ENCODE data around the gene TARP.
"Not testable (repeated sequence)": the region's sequence is repeated elsewhere in the genome, so short reads cannot be mapped to it uniquely, and the experiment has no call there.

The TARP gene

GRCh38 chr7:38296059-38296857, 22.8 kb upstream of the TARP start:
- DNase-seq (ENCODE audit: low spot score): no peak

DNA sequence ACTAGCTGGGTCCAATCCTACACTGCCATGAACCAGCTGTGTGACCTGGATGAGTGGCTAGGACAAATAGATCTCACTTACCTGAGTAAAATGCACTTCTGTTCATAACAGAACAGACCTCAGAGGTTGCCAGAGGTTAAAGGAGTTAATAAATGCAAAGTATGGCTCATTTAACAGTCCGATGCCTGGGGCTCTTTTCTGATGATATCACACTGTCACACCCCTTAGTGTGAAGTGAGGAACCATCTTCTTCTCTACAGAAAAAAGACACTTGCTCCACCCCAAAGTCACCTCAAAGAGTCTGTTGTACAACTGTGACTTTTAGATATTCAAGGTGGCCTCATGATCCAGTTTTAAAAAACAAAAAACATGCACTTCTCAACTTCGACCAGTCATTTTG, 21.5 kb upstream of the TARP start:
- no peak for DNase-seq (ENCODE audit: low spot score)

DNA sequence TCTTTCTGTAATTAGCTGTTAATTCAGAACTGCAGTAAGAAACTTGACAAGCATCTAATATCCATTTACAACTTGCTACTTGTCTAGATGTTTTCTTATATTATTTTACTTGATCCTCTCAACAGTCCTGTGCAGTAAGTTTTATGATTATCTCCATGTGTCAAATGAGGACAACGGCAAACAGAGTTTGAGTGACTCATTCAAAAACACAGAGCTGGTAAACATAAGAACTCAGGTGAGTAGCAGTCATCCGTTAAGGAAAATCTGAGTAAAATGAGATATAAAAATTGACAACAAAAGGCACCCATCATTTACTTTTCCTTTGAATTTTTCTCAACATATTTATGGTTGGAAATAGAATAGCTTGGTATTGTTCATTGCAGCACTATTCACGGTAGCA, 19.0 kb upstream of the TARP start:
- DNase-seq (ENCODE audit: low spot score): no peak

GRCh38 chr7:38291650-38292049, 18.2 kb upstream of the TARP start:
- DNase-seq (ENCODE audit: low spot score): no peak

DNA sequence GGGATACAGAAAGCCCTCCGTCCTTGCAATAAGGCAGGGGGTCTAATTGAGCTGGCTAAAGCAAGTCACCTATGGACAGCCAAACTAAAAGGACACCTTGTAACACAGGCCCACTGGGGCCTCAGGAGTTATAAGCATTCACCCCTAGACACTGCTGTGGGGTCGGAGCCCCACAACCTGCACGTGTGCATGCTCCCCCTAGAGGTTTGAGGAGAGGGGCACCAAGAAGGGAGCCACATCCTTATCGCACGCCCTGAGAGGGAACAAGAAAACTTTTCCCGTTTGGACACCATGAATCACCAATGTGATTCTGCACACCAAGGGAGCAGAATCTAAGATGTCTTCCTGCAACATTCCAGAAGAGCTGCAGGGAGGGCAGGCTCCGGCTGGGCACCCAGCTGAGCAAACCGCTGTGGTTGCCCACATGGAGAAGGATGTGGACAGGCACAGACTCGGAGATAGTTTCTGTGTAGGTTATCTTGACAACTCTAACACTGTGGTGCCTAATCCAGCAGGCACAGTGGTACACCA, 17.7 kb upstream of the TARP start:
- no peak for DNase-seq (ENCODE audit: low spot score)

- DNase-seq (ENCODE audit: low spot score): no peak
These were observed 11.1 kb upstream of the TARP start for GRCh38 chr7:38284553-38284952.

GRCh38 chr7:38283809-38284208, 10.4 kb upstream of the TARP start:
- no peak for DNase-seq (ENCODE audit: low spot score)

- DNase-seq (ENCODE audit: low spot score): no peak
These were observed 9.7 kb upstream of the TARP start for GRCh38 chr7:38283107-38283506.

- DNase-seq (ENCODE audit: low spot score): no peak
These were observed 8.6 kb upstream of the TARP start for GRCh38 chr7:38282081-38282480.

DNA sequence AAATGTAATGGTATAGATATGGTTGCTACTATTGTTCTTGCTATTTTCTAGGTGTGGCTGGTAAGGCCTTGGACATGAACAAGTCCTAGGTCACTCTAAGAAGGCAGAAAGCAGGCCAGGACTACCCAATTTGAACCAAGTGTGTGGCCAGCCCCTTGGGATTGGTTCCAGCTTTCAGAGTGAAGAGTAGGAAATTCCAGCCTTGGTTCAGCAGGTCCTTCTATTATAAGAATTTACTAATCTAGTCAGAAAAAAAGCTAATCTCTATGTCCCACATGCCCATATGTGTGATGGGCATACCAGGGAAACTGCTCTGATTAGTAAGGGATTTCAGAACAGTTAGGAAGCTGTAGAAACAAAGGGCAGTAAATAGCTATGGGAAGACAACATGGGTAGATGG, 7.8 kb upstream of the TARP start:
- DNase-seq (ENCODE audit: low spot score): no peak

GRCh38 chr7:38280707-38281106, 7.3 kb upstream of the TARP start:
- DNase-seq (ENCODE audit: low spot score): no peak

DNA sequence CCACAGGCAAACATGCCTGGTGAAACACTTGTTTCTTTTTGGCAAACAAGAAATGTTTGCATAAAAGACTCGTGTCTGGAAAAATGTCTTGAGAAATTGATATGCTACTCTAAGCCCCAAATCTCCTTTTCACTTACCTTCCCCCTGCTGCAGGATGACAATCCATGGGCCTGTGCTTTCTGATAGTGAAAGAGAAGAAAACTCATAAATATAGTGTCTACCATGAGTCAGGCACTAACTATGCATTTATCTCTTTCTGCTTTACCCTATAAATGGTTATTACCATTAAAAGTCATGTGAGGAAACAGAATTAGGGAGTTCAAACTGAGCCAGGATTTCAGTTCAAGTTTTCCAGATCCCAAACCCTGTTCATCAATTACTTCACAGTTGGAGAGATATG, 6.6 kb upstream of the TARP start:
- DNase-seq (ENCODE audit: low spot score): no peak

GRCh38 chr7:38276096-38276877, 2.9 kb upstream of the TARP start:
- no peak for DNase-seq (ENCODE audit: low spot score)

DNA sequence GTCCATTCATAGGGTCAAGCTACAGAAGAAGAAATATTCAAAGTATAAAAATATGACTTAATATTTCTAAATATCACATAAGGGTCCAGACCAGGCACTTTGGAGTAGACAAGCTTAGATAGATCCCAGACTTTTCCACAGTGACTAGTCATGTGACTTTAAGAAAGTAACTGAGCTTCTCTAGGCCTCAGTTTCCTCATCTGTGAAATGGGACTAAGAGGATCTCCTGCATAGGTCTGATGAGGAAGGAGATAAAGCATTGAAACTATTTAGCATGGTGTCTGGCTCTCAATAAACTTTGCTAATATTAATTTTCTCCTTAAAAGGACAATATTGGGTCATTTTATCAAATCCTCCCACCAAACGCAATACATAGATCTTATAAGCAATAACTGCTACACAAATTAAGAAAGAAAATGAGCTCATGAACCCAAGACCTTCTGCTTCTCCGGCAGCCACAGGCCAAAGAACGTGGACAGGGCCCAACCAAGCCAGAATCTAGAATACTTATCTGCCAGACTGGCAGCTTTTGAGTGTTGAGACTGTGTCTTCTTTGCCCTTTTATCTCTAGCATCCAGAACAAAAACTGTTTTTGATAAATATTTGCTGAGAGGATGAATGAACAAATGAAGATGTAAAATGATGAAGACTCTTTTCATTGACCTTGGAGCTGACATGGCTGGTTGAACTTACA, 1.6 kb upstream of the TARP start:
- DNase-seq (ENCODE audit: low spot score): no peak

GRCh38 chr7:38274486-38274885, 1.1 kb upstream of the TARP start:
- no peak for DNase-seq (ENCODE audit: low spot score)

DNA sequence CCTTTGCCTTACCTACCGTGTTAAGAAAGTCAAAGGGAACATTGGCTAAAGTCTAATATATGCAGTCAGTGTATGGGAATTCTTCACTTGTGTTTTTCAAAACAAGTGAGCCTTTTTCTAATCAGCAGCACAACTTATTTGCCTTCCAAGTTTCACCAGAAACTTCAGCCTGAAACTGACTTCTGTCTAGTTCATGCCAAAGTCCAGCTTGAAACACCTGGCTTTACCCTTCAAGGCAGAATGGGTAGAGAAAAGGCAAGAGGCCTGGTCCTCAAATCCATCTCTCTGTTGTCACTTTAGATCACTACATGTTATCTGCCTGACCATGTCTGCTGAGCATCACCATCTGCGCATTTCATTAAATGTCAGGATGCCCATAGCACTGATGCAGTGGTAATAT, 3.0 kb downstream of the TARP start:
- not testable (repeated sequence) for DNase-seq (ENCODE audit: low spot score)

DNA sequence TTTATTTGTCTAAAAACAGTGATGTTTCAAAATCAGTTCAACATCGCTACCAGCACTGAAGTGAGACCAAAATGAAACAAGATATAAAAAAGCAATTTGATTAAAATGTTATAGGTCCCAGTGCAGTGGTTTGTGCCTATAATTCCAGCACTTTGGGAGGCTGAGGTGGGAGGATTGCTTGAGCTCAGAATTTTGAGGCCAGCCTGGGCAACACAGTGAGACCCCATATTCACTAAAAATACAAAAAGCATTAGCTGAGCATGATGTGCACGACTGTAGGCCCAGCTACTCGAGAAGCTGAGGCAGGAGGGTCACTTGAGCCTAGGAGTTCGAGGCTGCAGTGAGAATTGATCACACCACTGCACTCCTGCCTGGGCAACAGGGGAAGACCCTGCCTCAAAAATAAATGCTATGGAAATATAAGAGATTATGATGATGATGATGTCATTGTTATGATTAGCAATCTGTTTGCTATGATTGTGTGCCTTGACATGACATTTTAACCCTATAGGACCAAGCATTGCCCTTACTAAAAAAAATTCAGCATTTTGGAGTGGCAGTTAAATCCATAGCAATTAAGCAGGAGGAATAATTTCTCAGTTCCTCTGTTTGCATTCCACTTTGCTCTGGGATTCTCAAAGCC, 3.6 kb downstream of the TARP start:
- DNase-seq (ENCODE audit: low spot score): not testable (repeated sequence)

GRCh38 chr7:38265958-38266357, 7.5 kb downstream of the TARP start:
- not testable (repeated sequence) for DNase-seq (ENCODE audit: low spot score)

GRCh38 chr7:38264602-38265001, 8.8 kb downstream of the TARP start:
- not testable (repeated sequence) for DNase-seq (ENCODE audit: low spot score)

GRCh38 chr7:38263274-38263673, 10.2 kb downstream of the TARP start:
- not testable (repeated sequence) for DNase-seq (ENCODE audit: low spot score)

DNA sequence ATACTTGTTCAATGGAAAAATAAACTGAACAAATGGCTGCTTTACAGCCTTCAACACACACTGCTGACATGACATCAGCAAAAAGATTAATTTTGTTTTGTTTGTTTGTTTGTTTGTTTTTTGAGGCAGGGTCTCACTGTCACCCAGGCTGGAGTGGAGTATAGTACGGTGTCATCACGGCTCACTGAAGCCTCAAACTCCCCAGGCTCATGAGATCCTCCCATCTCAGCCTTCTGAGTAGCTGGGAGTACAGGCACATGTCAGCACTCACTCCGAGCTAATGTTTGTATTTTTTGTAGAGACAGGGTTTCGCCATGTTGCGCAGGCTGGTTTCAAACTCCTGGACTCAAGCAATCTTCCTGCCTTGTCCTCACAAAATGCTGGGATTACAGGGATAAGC, 10.9 kb downstream of the TARP start:
- no peak for DNase-seq (ENCODE audit: low spot score)

DNA sequence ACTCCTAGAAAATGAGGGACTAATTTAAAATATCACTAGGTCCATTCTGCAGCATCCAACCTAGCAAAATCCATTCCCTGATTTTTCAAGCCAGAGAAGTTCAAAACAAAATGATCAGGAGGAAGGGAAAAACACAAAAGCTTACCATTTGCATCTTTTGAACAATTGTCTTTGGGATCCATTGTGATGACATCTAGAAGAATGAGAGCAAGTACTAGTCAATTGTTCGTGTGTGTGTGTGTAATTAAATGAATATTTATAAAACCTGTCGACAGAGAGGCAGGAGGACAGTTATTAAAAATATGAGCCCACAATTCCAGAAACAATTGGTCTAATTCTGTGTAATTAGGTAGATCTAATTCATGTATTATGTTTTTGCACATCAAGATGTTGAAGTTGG, 11.4 kb downstream of the TARP start:
- not testable (repeated sequence) for DNase-seq (ENCODE audit: low spot score)

Measured in germinal center (tissue), 1 donor.